ENCODE data around the gene NT5M. TPM values are rescaled to one million over a fixed set of nuclear protein-coding genes. Genes with fewer than 3 reads are reported as not detected.

Gene NT5M
- total RNA-seq, 1 experiment from 2014 or later, result 10.8 TPM

GRCh38 chr17:17280613-17281549 is 22.3 kb upstream of the NT5M start, which contains the start of gene COPS3 (continued):
- TF ChIP-seq NR1H2 (CRISPR knock-in tag; IDR thresholded peaks at IDR 0.05) (no peak), MLX (CRISPR knock-in tag; IDR thresholded peaks at IDR 0.05) (no peak), ZBTB21 (CRISPR knock-in tag; IDR thresholded peaks at IDR 0.05; ENCODE audit: borderline replicate concordance) (no peak), GABPB1 (CRISPR knock-in tag; IDR thresholded peaks at IDR 0.05) (peak; percentile 51)
- TF ChIP-seq, protein P1, sequence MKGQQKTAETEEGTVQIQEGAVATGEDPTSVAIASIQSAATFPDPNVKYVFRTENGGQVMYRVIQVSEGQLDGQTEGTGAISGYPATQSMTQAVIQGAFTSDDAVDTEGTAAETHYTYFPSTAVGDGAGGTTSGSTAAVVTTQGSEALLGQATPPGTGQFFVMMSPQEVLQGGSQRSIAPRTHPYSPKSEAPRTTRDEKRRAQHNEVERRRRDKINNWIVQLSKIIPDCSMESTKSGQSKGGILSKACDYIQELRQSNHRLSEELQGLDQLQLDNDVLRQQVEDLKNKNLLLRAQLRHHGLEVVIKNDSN (CRISPR knock-in tag; IDR thresholded peaks at IDR 0.05), result peak; percentile 42
- TF ChIP-seq, protein P2, sequence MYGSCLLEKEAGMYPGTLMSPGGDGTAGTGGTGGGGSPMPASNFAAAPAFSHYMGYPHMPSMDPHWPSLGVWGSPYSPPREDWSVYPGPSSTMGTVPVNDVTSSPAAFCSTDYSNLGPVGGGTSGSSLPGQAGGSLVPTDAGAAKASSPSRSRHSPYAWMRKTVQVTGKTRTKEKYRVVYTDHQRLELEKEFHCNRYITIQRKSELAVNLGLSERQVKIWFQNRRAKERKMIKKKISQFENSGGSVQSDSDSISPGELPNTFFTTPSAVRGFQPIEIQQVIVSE (CRISPR knock-in tag; IDR thresholded peaks at IDR 0.05; ENCODE audit: borderline replicate concordance), result no peak

DNA sequence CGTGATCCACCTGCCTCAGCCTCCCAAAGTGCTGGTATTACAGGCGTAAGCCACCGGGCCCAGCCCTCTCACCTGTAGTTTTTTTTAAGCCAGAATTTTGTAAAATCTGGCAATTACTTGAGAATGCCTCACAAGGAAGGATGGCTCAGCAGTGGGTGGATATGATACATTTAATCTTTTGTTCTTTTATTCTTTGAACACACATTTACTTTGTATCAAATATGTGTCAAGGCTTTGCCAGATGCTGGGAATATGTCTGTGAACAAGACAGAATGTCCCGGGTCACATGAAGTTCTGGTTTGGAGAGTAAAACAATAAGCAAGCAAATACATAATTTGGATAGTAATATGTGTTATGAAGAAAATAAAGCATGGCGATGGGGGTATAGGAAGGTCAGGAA is 17.2 kb upstream of the NT5M start:
- TF ChIP-seq, protein P3, sequence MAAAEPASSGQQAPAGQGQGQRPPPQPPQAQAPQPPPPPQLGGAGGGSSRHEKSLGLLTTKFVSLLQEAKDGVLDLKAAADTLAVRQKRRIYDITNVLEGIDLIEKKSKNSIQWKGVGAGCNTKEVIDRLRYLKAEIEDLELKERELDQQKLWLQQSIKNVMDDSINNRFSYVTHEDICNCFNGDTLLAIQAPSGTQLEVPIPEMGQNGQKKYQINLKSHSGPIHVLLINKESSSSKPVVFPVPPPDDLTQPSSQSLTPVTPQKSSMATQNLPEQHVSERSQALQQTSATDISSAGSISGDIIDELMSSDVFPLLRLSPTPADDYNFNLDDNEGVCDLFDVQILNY (CRISPR knock-in tag; IDR thresholded peaks at IDR 0.05), result no peak
- TF ChIP-seq, protein P4, sequence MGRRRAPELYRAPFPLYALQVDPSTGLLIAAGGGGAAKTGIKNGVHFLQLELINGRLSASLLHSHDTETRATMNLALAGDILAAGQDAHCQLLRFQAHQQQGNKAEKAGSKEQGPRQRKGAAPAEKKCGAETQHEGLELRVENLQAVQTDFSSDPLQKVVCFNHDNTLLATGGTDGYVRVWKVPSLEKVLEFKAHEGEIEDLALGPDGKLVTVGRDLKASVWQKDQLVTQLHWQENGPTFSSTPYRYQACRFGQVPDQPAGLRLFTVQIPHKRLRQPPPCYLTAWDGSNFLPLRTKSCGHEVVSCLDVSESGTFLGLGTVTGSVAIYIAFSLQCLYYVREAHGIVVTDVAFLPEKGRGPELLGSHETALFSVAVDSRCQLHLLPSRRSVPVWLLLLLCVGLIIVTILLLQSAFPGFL (CRISPR knock-in tag; IDR thresholded peaks at IDR 0.05; ENCODE audit: borderline replicate concordance), result no peak
- no peak for TF ChIP-seq AFF4 (CRISPR knock-in tag; IDR thresholded peaks at IDR 0.05; ENCODE audit: borderline replicate concordance)
- TF ChIP-seq ZBTB21 (CRISPR knock-in tag; IDR thresholded peaks at IDR 0.05; ENCODE audit: borderline replicate concordance), result no peak
- no peak for TF ChIP-seq CREB1 (CRISPR knock-in tag; IDR thresholded peaks at IDR 0.05)
- no peak for TF ChIP-seq HMGA2 (CRISPR knock-in tag; IDR thresholded peaks at IDR 0.05)
- POLR2A ChIA-PET, result no interaction called here
- Mint-ChIP-seq H3K4me3 (no peak overlapping the region), H3K9me3 (no peaks in the 10 kb centered on the region), H3K4me1 (peaks cover 11% of the 10 kb centered on the region), H3K27me3 (ENCODE audit: low read depth) (peaks cover 8% of the 10 kb centered on the region; the same call in 1 of the 2 replicates), H3K27ac (no peak overlapping the region; the same call in 1 of the 2 replicates), H3K36me3 (no peaks in the 10 kb centered on the region)
- ATAC-seq, result no peak
- CTCF ChIA-PET, result no interaction called here
- no peak for DNase-seq (ENCODE audit: low spot score)

GRCh38 chr17:17289086-17289485 is 14.1 kb upstream of the NT5M start:
- Mint-ChIP-seq H3K27ac (no peak overlapping the region), H3K4me1 (no peaks in the 10 kb centered on the region), H3K27me3 (ENCODE audit: low read depth) (peaks cover 8% of the 10 kb centered on the region; the same call in 1 of the 2 replicates), H3K36me3 (no peaks in the 10 kb centered on the region), H3K9me3 (peaks cover 3% of the 10 kb centered on the region; the same call in 1 of the 2 replicates), H3K4me3 (no peak overlapping the region)
- ATAC-seq (no peak), DNase-seq (ENCODE audit: low spot score) (no peak)
- CTCF ChIA-PET, result no interaction called here
- POLR2A ChIA-PET, result no interaction called here
- TF ChIP-seq, protein P5, sequence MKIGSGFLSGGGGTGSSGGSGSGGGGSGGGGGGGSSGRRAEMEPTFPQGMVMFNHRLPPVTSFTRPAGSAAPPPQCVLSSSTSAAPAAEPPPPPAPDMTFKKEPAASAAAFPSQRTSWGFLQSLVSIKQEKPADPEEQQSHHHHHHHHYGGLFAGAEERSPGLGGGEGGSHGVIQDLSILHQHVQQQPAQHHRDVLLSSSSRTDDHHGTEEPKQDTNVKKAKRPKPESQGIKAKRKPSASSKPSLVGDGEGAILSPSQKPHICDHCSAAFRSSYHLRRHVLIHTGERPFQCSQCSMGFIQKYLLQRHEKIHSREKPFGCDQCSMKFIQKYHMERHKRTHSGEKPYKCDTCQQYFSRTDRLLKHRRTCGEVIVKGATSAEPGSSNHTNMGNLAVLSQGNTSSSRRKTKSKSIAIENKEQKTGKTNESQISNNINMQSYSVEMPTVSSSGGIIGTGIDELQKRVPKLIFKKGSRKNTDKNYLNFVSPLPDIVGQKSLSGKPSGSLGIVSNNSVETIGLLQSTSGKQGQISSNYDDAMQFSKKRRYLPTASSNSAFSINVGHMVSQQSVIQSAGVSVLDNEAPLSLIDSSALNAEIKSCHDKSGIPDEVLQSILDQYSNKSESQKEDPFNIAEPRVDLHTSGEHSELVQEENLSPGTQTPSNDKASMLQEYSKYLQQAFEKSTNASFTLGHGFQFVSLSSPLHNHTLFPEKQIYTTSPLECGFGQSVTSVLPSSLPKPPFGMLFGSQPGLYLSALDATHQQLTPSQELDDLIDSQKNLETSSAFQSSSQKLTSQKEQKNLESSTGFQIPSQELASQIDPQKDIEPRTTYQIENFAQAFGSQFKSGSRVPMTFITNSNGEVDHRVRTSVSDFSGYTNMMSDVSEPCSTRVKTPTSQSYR (CRISPR knock-in tag; IDR thresholded peaks at IDR 0.05), result no peak
- TF ChIP-seq ZNF263 (CRISPR knock-in tag; IDR thresholded peaks at IDR 0.05; ENCODE audit: low read depth) (no peak), FOXP1 (CRISPR knock-in tag; IDR thresholded peaks at IDR 0.05; ENCODE audit: borderline replicate concordance) (no peak), FOXJ3 (CRISPR knock-in tag; IDR thresholded peaks at IDR 0.05; ENCODE audit: borderline replicate concordance) (no peak), SMAD3 (CRISPR knock-in tag; IDR thresholded peaks at IDR 0.05; ENCODE audit: borderline replicate concordance) (no peak), ETV6 (CRISPR knock-in tag; IDR thresholded peaks at IDR 0.05) (no peak), RORB (CRISPR knock-in tag; IDR thresholded peaks at IDR 0.05) (no peak)
